ENCODE data around the gene CACFD1.

DNA sequence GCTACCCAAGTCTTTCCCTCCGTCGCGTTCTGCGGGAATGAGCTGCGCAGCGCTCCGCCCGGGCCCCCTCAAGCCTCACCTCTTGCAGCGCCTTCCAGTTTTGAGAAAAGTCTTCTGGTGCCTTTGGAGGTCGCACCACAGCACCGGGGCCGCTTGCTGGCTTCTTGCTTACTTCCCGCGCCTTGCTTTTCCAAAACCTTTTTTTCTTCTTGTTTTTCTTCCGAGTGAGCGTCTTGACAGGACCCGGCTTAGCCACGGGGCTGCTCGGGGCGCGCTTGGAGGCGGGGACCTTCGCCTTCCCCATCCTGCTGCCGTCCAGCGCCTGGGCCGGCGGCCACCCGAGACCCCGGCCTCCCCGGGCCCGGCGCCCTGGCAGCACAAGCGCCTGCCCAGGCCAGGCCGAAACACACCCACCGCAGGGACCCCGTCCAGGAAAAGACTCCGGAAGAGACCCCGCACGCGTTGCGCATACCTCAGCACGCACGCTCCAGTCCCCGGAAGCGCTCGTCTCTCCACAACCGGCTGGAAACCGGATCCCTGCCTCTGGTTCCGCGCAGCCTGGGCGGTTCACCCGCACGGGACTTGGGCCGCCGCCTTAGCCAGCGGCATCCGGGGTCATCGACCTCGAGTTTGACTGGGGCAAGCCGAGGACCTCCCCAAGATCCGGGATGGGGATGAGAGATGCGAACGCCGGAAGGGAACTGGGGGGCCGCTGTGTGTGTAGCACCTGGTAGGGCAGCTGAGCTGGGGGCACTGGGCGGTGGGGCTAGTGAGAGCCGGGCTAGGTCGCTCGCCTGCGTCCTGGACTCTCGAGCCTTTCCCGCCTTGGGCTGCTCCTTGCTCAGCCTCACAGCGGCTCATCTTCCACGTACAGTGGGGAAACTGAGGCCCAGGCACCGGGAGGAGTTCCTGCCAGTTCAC, 42.0 kb upstream of the CACFD1 start, which contains the start of gene REXO4:
- TF ChIP-seq, protein P1, sequence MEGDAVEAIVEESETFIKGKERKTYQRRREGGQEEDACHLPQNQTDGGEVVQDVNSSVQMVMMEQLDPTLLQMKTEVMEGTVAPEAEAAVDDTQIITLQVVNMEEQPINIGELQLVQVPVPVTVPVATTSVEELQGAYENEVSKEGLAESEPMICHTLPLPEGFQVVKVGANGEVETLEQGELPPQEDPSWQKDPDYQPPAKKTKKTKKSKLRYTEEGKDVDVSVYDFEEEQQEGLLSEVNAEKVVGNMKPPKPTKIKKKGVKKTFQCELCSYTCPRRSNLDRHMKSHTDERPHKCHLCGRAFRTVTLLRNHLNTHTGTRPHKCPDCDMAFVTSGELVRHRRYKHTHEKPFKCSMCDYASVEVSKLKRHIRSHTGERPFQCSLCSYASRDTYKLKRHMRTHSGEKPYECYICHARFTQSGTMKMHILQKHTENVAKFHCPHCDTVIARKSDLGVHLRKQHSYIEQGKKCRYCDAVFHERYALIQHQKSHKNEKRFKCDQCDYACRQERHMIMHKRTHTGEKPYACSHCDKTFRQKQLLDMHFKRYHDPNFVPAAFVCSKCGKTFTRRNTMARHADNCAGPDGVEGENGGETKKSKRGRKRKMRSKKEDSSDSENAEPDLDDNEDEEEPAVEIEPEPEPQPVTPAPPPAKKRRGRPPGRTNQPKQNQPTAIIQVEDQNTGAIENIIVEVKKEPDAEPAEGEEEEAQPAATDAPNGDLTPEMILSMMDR (IDR thresholded peaks at IDR 0.05; ENCODE audit: poor library complexity, severe bottlenecking) = peak; percentile 27
- no peak for TF ChIP-seq RAD21 (conservative IDR thresholded peaks at IDR 0.05)
- peak; percentile 100 for TF ChIP-seq MXI1 (conservative IDR thresholded peaks at IDR 0.05; ENCODE audit: poor library complexity, severe bottlenecking)
- TF ChIP-seq POLR2AphosphoS5 (IDR thresholded peaks at IDR 0.05) = peak; percentile 55
- TF ChIP-seq, protein P2, sequence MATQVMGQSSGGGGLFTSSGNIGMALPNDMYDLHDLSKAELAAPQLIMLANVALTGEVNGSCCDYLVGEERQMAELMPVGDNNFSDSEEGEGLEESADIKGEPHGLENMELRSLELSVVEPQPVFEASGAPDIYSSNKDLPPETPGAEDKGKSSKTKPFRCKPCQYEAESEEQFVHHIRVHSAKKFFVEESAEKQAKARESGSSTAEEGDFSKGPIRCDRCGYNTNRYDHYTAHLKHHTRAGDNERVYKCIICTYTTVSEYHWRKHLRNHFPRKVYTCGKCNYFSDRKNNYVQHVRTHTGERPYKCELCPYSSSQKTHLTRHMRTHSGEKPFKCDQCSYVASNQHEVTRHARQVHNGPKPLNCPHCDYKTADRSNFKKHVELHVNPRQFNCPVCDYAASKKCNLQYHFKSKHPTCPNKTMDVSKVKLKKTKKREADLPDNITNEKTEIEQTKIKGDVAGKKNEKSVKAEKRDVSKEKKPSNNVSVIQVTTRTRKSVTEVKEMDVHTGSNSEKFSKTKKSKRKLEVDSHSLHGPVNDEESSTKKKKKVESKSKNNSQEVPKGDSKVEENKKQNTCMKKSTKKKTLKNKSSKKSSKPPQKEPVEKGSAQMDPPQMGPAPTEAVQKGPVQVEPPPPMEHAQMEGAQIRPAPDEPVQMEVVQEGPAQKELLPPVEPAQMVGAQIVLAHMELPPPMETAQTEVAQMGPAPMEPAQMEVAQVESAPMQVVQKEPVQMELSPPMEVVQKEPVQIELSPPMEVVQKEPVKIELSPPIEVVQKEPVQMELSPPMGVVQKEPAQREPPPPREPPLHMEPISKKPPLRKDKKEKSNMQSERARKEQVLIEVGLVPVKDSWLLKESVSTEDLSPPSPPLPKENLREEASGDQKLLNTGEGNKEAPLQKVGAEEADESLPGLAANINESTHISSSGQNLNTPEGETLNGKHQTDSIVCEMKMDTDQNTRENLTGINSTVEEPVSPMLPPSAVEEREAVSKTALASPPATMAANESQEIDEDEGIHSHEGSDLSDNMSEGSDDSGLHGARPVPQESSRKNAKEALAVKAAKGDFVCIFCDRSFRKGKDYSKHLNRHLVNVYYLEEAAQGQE (IDR thresholded peaks at IDR 0.05; ENCODE audit: borderline replicate concordance) = peak; percentile 76
- TF ChIP-seq EP300 (conservative IDR thresholded peaks at IDR 0.05; ENCODE audit: poor library complexity, severe bottlenecking) = peak; percentile 54
- TF ChIP-seq EZH2 (IDR thresholded peaks at IDR 0.05; ENCODE audit: borderline replicate concordance, insufficient read depth, low read length, poor library complexity, severe bottlenecking) = no peak
